HG03045 (cell line): ENCODE measurements around the gene PPIL1.
"Not testable (repeated sequence)": the region's sequence is repeated elsewhere in the genome, so short reads cannot be mapped to it uniquely, and the experiment has no call there.

Experiments
- ATAC-seq: cut with Tn5 transposase; IDR thresholded peaks from one replicate; pipeline ENCODE4 v1.9.1; 2021; ENCODE audit warnings: mild to moderate bottlenecking, moderate library complexity; ENCODE audit not compliant: unreplicated experiment

Gene PPIL1

DNA sequence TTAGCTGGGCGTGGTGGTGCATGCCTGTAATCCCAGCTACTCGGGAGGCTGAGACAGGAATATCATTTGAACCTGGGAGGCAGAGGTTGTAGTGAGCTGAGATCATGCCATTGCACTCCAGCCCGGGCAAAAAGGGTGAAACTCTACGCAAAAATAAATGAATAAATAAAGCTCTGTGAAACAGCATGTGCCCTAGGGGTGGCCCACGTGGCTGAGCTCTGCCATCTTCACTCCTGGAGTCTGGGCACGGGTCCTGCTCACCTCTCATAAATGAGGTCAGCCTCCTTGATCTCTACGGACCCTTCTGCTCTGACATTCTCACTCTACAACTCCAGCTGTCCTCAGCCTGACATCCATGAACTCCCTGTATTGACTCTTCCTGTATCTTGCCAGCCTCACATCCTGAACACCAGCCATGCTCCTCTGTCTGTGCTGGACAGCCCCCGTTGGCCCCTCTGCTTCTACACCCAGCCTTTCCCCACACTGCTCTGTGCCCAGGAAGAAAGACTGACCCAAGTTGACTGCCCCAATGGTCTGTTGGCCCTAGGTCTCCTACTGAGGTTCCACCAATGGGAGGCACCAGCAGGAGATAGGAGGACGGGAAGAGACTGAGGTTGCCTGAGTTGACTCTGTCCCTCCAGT is 57.3 kb downstream of the PPIL1 start:
- ATAC-seq = no peak

DNA sequence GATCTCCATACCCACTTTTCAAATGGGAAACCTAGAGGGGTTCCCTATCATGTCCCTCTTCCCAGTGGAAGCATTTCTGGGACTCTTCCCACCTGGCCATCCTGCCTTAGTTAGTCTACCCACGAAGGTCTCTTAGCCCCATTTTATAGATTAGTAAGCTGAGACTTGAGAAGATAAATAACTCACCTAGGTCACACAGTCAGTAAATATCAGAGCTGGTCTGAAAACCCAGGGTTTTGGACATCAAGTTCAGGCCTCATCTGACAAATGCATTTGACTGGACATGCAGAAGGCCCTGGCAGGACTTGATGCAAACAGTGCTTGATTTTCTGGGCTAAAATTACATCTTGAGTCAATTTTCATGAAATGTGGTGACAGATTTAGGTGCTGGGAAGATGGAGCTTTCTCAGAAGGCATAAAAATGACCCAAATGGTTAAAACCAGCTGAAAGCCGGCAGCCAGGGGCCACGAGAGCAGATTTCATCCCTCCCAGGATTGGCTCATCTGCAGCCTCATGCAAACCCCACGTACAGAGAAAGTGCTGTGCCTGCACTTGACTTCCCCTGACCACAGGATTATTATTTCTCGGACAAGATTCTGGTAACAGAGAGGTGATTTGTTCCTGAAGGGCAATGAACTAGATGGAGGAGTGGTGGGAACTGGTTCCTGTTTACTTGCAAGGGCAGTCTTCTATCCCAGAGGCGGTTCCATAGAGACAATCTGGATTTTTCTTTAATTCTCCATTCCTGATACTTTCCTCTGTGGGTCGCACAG is 58.5 kb downstream of the PPIL1 start:
- ATAC-seq = no peak

DNA sequence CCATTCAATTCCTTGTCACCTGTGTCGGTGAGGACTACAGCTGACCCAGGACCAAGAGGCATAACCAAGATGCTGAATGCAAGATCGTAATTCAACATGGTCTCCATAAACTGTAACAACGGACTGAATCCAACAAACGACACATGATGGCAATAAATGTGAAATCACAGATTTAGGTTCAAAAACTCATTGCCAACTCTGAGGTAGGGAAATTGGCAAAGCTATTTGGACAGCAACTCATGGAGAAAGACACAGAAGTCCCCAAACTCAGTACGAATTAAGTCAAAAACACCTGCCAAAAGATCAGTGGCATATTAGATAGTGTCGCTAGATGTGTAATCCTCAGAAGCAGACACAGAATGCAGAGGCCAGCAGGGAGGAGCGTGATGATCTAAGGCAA is 60.4 kb downstream of the PPIL1 start:
- no peak for ATAC-seq

DNA sequence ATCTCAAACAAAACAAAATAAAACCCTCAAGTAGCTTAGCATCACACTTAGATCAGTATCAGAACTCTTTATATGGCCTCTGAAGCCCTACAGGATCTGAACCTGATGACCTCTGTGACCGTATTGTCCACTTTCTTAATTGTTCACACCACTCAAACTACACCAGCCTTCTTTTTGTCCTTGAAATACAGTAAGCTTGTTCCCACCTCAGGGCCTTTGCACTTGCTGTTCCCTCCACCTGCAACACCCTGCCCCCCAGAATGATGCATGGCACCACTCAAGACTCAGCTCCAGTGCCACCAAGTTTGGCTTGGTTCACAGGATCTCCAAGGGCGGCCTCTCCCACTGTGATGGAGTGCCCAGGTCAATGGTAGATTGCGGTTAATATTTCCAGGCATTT is 61.1 kb downstream of the PPIL1 start:
- ATAC-seq = no peak

DNA sequence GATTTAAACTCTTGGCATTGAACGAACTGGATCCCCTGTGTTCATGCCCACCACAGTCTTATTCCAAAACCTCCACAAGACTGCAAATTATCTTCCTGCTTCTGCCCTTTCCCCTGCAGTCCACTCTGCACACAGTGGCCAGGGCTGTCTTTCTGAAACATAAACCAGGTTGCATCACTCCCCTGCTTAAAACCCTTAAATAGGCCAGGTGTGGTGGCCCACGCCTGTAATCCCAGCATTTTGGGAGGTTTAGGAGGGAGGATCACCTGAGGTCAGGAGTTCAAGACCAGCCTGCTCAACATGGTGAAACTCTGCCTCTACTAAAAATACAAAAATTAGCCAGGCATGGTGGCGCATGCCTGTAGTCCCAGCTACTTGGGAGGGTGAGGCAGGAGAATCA is 61.6 kb downstream of the PPIL1 start:
- ATAC-seq = not testable (repeated sequence)

DNA sequence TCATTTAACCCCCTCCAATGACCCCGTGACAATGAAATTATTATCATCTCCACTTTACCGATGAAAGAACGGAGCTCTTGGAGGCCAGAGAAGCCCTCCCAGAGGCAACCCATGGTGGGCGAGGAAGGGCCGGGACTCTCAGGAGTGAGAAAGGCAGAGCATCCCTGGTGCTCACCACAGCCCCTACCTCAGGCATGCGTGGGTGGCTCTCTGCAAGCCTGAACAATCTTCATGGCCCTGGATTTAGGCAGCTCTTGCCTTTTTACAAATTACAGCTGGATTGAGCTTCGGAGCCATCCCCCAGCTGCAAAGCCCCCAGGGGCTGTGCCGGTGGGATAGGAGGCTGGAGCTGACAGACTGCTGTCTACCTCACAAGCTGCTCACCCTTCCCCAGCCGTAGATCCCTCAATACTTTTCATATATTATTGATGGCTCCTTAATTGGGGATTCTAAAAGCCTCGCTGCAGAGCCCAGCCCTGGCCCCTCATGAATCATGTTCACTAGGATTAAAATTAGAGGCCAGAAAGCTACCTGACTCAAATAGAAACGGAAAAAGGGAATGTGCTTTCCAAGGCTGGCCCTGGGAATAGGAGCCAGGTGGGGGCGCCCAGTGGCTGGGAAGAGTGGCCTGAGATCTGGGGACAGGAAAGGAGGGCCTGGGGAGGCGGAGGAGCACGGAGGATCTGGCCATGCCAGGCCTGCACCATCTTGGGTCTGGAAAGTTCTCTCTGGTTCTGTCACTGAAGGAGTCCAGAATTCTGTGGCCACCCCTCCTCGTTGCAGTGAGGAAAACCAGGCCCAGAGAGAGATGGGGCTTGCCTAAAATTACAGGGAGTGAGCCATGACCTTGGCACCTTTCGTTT is 64.4 kb downstream of the PPIL1 start:
- ATAC-seq = no peak

DNA sequence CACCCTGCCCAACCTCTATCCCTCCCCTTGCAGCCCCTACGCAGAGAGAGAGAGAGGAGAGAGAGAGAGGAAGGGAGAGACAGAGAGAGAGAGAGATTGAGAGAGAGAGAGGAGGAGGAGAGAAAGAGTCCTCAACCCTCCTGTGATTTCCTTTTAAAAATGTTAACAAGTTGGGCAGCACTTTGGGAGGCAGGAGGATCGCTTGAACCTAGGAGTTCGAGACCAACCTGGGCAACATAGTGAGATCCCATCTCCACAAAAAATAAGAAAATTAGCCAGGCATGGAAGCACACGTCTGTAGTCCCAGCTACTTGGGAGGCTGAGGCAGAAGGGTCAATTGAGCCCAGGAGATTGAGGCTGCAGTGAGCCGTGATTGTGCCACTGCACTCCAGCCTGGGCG is 65.4 kb downstream of the PPIL1 start:
- ATAC-seq = no peak

DNA sequence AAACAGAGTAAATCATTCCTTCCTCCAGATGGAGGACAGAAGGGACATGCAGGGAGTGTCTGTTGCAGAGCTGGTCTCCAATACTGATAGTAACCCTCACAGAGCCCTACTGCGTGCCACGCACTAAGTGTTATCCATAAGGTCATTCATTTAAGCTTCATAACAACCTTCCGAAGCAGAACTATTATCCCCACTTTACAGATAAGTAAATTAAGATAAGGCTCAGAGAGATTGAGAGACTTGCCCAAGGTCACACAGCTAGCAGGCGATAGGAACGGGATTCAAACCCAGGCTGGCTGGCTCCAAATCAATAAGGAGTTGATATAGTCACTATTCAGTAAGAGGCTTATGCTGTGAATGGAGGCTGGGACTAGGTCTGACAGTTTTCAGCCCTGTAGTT is 66.0 kb downstream of the PPIL1 start:
- no peak for ATAC-seq

DNA sequence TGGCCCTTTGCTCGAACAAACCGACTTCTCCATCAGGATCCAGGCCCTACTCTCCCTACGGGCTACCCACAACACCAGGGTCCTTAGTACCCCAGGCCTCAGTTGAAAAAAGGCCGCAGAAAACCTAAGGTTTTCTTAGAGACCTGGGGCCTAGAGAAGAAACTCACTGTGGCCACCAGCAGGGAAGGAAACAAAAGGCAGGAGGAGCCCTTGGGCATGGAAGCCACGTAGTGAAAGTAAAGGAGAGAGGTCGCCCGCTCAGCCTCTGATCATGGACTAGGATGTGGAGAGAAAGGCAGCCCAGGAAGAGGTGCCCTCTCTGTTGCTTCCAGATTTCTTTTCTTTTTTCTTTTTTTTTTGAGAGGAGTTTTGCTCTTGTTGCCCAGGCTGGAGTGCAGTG is 66.9 kb downstream of the PPIL1 start:
- ATAC-seq = no peak

DNA sequence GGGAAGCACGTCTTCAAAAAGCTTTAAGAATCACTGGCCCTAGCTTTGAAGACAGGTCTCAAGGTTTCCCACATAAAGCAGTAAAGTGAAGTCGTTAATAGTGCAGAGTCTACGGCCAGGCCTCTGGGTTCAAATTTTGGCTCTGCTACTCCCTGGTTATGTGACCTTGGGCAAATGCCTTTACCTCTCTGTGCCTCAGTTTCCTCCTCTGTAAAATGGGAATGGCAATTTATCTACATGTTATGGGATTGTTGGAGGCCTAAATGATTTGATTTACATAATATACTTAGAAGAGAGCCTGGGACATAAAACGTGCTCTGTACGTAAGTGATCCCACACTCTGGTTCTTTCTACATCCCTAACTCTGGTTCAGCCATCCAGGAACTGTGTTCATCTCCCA is 67.5 kb downstream of the PPIL1 start:
- no peak for ATAC-seq

DNA sequence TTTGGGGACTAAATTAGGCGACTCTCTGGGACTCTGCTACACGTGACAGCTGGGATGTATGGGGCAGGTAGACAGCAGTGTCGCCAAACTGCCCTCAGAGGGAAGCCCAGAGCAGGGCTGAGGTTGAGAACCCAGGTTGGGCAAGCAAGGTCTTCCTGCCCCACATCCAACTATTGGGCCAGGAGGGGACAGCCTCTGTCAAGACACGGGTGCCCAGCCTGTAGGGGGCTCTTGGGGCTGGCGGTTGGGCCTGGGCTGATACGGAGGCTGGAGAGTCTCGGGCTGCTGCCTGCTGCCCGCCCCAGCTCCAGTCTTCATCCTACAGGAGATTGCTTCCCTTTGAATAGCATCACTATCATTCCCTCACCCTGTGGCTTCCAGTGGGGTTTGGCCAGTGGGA is 68.7 kb downstream of the PPIL1 start:
- no peak for ATAC-seq

DNA sequence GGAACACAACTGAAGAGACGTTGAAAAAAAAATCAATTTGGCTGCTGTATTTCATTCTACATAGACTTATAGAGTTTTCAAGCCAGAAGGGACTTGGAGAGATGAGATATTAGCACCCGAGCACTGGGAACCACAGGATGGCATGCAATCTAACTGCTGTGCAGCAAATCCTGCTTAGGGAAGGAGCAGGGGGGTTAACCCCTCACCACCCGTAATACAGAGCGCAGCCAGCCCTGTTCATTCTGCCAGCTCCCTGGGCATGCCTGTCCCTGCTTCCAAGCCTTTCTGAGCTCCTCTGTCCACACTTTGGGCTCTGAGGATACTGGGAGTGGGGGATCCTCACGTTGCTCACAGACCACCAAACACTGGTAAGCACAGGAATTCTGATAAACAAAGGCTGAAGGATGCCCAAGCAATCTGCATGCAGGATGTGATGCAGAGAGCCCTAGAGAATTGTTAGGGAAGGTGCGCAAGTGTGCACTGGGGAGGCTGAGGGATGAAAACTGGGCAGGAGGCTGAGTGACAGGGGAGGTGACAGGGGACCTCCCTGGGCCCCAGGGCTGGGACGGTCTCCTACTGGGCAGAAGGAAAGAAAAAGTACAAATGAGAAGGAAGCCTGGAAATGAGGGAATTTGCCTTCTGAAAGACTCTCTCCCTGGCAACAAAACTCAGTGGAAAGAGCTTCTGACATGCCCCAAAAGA is 69.4 kb downstream of the PPIL1 start:
- no peak for ATAC-seq
